H1 (cell line): ENCODE results near the gene RNF6. TPM values are rescaled to one million over a fixed set of nuclear protein-coding genes. Genes with fewer than 3 reads are reported as not detected.

Experiments
- BRCA1 ChIP-seq: IDR thresholded peaks from 2 replicates; pipeline ENCODE4 v1.6.1; 2012; ENCODE audit warnings: low read depth, low read length, improper control_type of control experiment
- EZH2 ChIP-seq: fragments of 200-600 bp; sonication (generic); IDR thresholded peaks from 2 replicates; pipeline ENCODE4 v1.7.1; 2012; ENCODE audit warnings: low read depth, mild to moderate bottlenecking, moderate library complexity, low read length, inconsistent platforms; ENCODE audit not compliant: severe bottlenecking
- GABPA ChIP-seq: IDR thresholded peaks from 2 replicates; pipeline ENCODE4 v1.6.1; 2011; ENCODE audit warnings: mild to moderate bottlenecking, low read length, moderate library complexity, borderline replicate concordance; ENCODE audit not compliant: insufficient read depth
- HDAC6 ChIP-seq: IDR thresholded peaks from one replicate; pipeline ENCODE4 v1.7.1; 2012; ENCODE audit warnings: low read depth, mild to moderate bottlenecking, inconsistent platforms, low read length, moderate library complexity
- JUN ChIP-seq: IDR thresholded peaks from 2 replicates; pipeline ENCODE4 v1.6.1; 2011; ENCODE audit warnings: low read depth, mild to moderate bottlenecking, improper control_type of control experiment, low read length
- KDM4A ChIP-seq: IDR thresholded peaks from one replicate; pipeline ENCODE4 v1.7.1; 2012; ENCODE audit warnings: low read depth, mild to moderate bottlenecking, moderate library complexity, low read length, inconsistent platforms; ENCODE audit not compliant: severe bottlenecking
- PHF8 ChIP-seq: fragments of 200-600 bp; sonication (generic); conservative IDR thresholded peaks from 2 replicates; pipeline ENCODE4 v1.7.1; 2012; ENCODE audit warnings: low read depth, mild to moderate bottlenecking, inconsistent platforms, low read length, moderate library complexity
- POLR2AphosphoS5 ChIP-seq: IDR thresholded peaks from 2 replicates; pipeline ENCODE4 v1.6.1; 2011; ENCODE audit warnings: low read depth, low read length
- TAF7 ChIP-seq: optimal IDR thresholded peaks from 2 replicates; pipeline ENCODE3; 2011; ENCODE audit warnings: low read depth, mild to moderate bottlenecking, inconsistent platforms, low read length, moderate library complexity, borderline replicate concordance
- polyA plus RNA-seq, 7 experiments: library from polyadenylated mRNA; depleted of rRNA in 3 of 7; stranded (reverse) in 5 of 7; unstranded in 2 of 7; fragments of >200 nt in 5 of 7; fragments of 200-250 nt in 2 of 7; gene quantifications; 1 replicate in 5 of 7; 2 replicates in 1 of 7; 4 replicates in 1 of 7; pipeline versions ENCODE4 v1.2.1 to v1.2.3, GENCODE V29; 2011 to 2013; ENCODE audit warnings: missing spikeins in 2 of 7, mixed read lengths in 2 of 7
- total RNA-seq: library from RNA; stranded (reverse); fragmentation: NEBNext Ultra II Directional; extraction: Animal tissue kit (Norgen Biotek cat#: 25700); gene quantifications from 2 replicates; pipeline ENCODE4 v1.2.1, GENCODE V29; 2021
- TF ChIP-seq, protein P1 (sequence below): fragments of 300-600 bp; sonication (generic); IDR thresholded peaks from 2 replicates; pipeline ENCODE4 v1.7.1; 2012; ENCODE audit warnings: low read length, moderate library complexity, mild to moderate bottlenecking, inconsistent platforms; ENCODE audit not compliant: insufficient replicate concordance

Gene RNF6
- total and polyA plus RNA-seq, 2 of the 8 experiments (the other 6 are each of a cell fraction or from before 2014, with no cell fraction given) = 4.0 to 13.8 TPM

- TF ChIP-seq, protein P1, sequence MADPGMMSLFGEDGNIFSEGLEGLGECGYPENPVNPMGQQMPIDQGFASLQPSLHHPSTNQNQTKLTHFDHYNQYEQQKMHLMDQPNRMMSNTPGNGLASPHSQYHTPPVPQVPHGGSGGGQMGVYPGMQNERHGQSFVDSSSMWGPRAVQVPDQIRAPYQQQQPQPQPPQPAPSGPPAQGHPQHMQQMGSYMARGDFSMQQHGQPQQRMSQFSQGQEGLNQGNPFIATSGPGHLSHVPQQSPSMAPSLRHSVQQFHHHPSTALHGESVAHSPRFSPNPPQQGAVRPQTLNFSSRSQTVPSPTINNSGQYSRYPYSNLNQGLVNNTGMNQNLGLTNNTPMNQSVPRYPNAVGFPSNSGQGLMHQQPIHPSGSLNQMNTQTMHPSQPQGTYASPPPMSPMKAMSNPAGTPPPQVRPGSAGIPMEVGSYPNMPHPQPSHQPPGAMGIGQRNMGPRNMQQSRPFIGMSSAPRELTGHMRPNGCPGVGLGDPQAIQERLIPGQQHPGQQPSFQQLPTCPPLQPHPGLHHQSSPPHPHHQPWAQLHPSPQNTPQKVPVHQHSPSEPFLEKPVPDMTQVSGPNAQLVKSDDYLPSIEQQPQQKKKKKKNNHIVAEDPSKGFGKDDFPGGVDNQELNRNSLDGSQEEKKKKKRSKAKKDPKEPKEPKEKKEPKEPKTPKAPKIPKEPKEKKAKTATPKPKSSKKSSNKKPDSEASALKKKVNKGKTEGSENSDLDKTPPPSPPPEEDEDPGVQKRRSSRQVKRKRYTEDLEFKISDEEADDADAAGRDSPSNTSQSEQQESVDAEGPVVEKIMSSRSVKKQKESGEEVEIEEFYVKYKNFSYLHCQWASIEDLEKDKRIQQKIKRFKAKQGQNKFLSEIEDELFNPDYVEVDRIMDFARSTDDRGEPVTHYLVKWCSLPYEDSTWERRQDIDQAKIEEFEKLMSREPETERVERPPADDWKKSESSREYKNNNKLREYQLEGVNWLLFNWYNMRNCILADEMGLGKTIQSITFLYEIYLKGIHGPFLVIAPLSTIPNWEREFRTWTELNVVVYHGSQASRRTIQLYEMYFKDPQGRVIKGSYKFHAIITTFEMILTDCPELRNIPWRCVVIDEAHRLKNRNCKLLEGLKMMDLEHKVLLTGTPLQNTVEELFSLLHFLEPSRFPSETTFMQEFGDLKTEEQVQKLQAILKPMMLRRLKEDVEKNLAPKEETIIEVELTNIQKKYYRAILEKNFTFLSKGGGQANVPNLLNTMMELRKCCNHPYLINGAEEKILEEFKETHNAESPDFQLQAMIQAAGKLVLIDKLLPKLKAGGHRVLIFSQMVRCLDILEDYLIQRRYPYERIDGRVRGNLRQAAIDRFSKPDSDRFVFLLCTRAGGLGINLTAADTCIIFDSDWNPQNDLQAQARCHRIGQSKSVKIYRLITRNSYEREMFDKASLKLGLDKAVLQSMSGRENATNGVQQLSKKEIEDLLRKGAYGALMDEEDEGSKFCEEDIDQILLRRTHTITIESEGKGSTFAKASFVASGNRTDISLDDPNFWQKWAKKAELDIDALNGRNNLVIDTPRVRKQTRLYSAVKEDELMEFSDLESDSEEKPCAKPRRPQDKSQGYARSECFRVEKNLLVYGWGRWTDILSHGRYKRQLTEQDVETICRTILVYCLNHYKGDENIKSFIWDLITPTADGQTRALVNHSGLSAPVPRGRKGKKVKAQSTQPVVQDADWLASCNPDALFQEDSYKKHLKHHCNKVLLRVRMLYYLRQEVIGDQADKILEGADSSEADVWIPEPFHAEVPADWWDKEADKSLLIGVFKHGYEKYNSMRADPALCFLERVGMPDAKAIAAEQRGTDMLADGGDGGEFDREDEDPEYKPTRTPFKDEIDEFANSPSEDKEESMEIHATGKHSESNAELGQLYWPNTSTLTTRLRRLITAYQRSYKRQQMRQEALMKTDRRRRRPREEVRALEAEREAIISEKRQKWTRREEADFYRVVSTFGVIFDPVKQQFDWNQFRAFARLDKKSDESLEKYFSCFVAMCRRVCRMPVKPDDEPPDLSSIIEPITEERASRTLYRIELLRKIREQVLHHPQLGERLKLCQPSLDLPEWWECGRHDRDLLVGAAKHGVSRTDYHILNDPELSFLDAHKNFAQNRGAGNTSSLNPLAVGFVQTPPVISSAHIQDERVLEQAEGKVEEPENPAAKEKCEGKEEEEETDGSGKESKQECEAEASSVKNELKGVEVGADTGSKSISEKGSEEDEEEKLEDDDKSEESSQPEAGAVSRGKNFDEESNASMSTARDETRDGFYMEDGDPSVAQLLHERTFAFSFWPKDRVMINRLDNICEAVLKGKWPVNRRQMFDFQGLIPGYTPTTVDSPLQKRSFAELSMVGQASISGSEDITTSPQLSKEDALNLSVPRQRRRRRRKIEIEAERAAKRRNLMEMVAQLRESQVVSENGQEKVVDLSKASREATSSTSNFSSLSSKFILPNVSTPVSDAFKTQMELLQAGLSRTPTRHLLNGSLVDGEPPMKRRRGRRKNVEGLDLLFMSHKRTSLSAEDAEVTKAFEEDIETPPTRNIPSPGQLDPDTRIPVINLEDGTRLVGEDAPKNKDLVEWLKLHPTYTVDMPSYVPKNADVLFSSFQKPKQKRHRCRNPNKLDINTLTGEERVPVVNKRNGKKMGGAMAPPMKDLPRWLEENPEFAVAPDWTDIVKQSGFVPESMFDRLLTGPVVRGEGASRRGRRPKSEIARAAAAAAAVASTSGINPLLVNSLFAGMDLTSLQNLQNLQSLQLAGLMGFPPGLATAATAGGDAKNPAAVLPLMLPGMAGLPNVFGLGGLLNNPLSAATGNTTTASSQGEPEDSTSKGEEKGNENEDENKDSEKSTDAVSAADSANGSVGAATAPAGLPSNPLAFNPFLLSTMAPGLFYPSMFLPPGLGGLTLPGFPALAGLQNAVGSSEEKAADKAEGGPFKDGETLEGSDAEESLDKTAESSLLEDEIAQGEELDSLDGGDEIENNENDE = no peak
- TF ChIP-seq KDM4A (no peak), GABPA (no peak), POLR2AphosphoS5 (no peak), PHF8 (no peak), HDAC6 (no peak), TAF7 (no peak), EZH2 (no peak), BRCA1 (no peak), JUN (no peak)
Observed at GRCh38 chr13:26225896-26226617, 3.9 kb upstream of the RNF6 start (continued).
